ENCODE data around the gene OR2AG1. TPM values are rescaled to one million over a fixed set of nuclear protein-coding genes. Genes with fewer than 3 reads are reported as not detected.
"Not testable (repeated sequence)": the region's sequence is repeated elsewhere in the genome, so short reads cannot be mapped to it uniquely, and the experiment has no call there.

OR2AG1 gene
- polyA plus RNA-seq, 2 of the 4 experiments (the other 2 are of a cell fraction) = not detected

GRCh38 chr11:6799402-6799801 is 16.6 kb downstream of the OR2AG1 start, which contains the start of gene OR6A2:
TSS of gene OR6A2 (minus strand) at chr11:6799689. CDS start at chr11:6795708, 3,981 bp downstream.
- DNase-seq (ENCODE audit: low read depth in 1 of 2, low spot score in 1 of 2) (no peak), ATAC-seq (no peak), FAIRE-seq (no peak)
- 0% methylated on average over 1 of the region's 1 CpG for WGBS (ENCODE audit: missing lambda C conversion rate)
- Histone ChIP-seq H3K4me1 (no peaks in the 10 kb centered on the region), H3K4me2 (no peak within 1 kb of the TSS), H3K4me3 (no peak within 1 kb of the TSS), H3K9me3 (no peaks in the 10 kb centered on the region), H3K27ac (no peak within 1 kb of the TSS)
- ChIA-PET CTCF (interaction anchor here (1.5 kb wide), 1 partner anchor 9 kb away, joined by 3 read pairs; no protein-coding TSS in a partner anchor), POLR2A (no interaction called here)
- TF ChIP-seq JUNB (IDR thresholded peaks at IDR 0.05) = no peak
- no peak for TF ChIP-seq HMGXB4 (CRISPR knock-in tag; IDR thresholded peaks at IDR 0.05; ENCODE audit: borderline replicate concordance)
- no peak for TF ChIP-seq ESRRA (IDR thresholded peaks at IDR 0.05; ENCODE audit: borderline replicate concordance, low read length)
- no peak for TF ChIP-seq EHMT2 (IDR thresholded peaks at IDR 0.05; ENCODE audit: low read depth)
- TF ChIP-seq ZNF302 (CRISPR knock-in tag; IDR thresholded peaks at IDR 0.05) = no peak
- TF ChIP-seq POLR2A (IDR thresholded peaks at IDR 0.05; ENCODE audit: low read length) = no peak
- TF ChIP-seq NFE2L2 (conservative IDR thresholded peaks at IDR 0.05; ENCODE audit: low read length) = no peak
- TF ChIP-seq BCL3 (IDR thresholded peaks at IDR 0.05) = no peak
- no peak for TF ChIP-seq CTCF (IDR thresholded peaks at IDR 0.05)
- no peak for TF ChIP-seq SREBF2 (IDR thresholded peaks at IDR 0.05)
- no peak for TF ChIP-seq EHF (CRISPR knock-in tag; IDR thresholded peaks at IDR 0.05)
- no peak for TF ChIP-seq MAZ (IDR thresholded peaks at IDR 0.05; ENCODE audit: borderline replicate concordance, low read depth, low read length)
- no peak for TF ChIP-seq CHD2 (IDR thresholded peaks at IDR 0.05; ENCODE audit: low read length, partially characterized antibody)
- TF ChIP-seq JUN (IDR thresholded peaks at IDR 0.05) = no peak
- no peak for TF ChIP-seq ZSCAN20 (CRISPR knock-in tag; IDR thresholded peaks at IDR 0.05)
- TF ChIP-seq ZFP36 (IDR thresholded peaks at IDR 0.05; ENCODE audit: borderline replicate concordance, partially characterized antibody) = no peak
- TF ChIP-seq HOXA7 (CRISPR knock-in tag; IDR thresholded peaks at IDR 0.05) = no peak
- TF ChIP-seq NPAS2 (CRISPR knock-in tag; IDR thresholded peaks at IDR 0.05; ENCODE audit: borderline replicate concordance) = no peak

GRCh38 chr11:6801075-6801474 is 18.3 kb downstream of the OR2AG1 start:
- H3K4me1 ChIP-seq; ATAC-seq; H3K27ac ChIP-seq; H3K4me3 ChIP-seq; FAIRE-seq; H3K4me2 ChIP-seq; CTCF ChIA-PET; POLR2A ChIA-PET; H3K9me3 ChIP-seq; DNase-seq (ENCODE audit: low read depth in 1 of 2, low spot score in 1 of 2): not testable (repeated sequence)

- Histone ChIP-seq H3K4me1 (no peaks in the 10 kb centered on the region), H3K4me2 (no peak overlapping the region), H3K4me3 (no peak overlapping the region), H3K9me3 (no peaks in the 10 kb centered on the region), H3K27ac (no peak overlapping the region)
- WGBS (ENCODE audit: missing lambda C conversion rate) = 4% methylated on average over 6 of the region's 6 CpGs
- ATAC-seq (peak; percentile 43 to 84; a peak in 4 of 6 replicates), DNase-seq (ENCODE audit: low read depth in 1 of 2, low spot score in 1 of 2) (peak; percentile 35 to 43), FAIRE-seq (no peak)
- ChIA-PET CTCF (interaction anchor here (0.8 to 2.4 kb wide), 8 partner anchors 9 to 1290 kb away, joined by 3 to 23 read pairs (median 4); partner anchors contain the start of gene OR10A2), POLR2A (no interaction called here)
- TF ChIP-seq MAX (IDR thresholded peaks at IDR 0.05) (no peak), HOXB13 (CRISPR knock-in tag; IDR thresholded peaks at IDR 0.05; ENCODE audit: low read depth) (no peak), POLR2A (IDR thresholded peaks at IDR 0.05; ENCODE audit: low read length) (no peak), SMC3 (IDR thresholded peaks at IDR 0.05) (0 out of 3 replicates have a peak, but pooled peaks have one; percentile 13), CTCF (IDR thresholded peaks at IDR 0.05) (peak; percentile 45), HDAC2 (IDR thresholded peaks at IDR 0.05) (no peak), EP300 (IDR thresholded peaks at IDR 0.05) (no peak), ESRRA (IDR thresholded peaks at IDR 0.05; ENCODE audit: borderline replicate concordance, low read length) (no peak), RAD21 (conservative IDR thresholded peaks at IDR 0.05 in 1 of 2, IDR thresholded peaks at IDR 0.05 in 1 of 2) (peak in 1 of 2 experiments; percentile 50; a peak in 2 of 5 replicates), CBX8 (IDR thresholded peaks at IDR 0.05) (no peak), NR3C1 (IDR thresholded peaks at IDR 0.05) (no peak), E2F6 (IDR thresholded peaks at IDR 0.05; ENCODE audit: borderline replicate concordance, low read depth) (no peak)
Measured at GRCh38 chr11:6812390-6813005, 29.7 kb downstream of the OR2AG1 start.

Data from A549 (cell line).